Stimulated activated naive CD8-positive, alpha-beta T cell treated with anti-CD3 and anti-CD28 coated beads, Interleukin-15, amount 100 ng/mL, for 72 hours (primary cell): ENCODE data around the gene RFT1.
"Not testable (repeated sequence)": the region's sequence is repeated elsewhere in the genome, so short reads cannot be mapped to it uniquely, and the experiment has no call there.

Experiments
- ATAC-seq: fragments of 150-1000 bp; cut with Tn5 transposase; 2 replicates; pipeline ENCODE4 v1.10.0; 2021; ENCODE audit warnings: mild to moderate bottlenecking, moderate library complexity
- DNase-seq, 2 donors: peaks; one replicate each; pipeline ENCODE4 v3.0.0; 2021 to 2022
- H3K27ac Mint-ChIP-seq, 2 donors: one replicate each; pipeline ENCODE4 v1.8.0; 2022; ENCODE audit warnings: mild to moderate bottlenecking in 2 of 2, mixed read lengths in 2 of 2, moderate library complexity in 2 of 2
- H3K27me3 Mint-ChIP-seq: one replicate; pipeline ENCODE4 v1.8.0; 2022; ENCODE audit warnings: mixed read lengths
- H3K4me1 Mint-ChIP-seq: one replicate; pipeline ENCODE4 v1.8.0; 2022; ENCODE audit warnings: mild to moderate bottlenecking, mixed read lengths
- H3K4me3 Mint-ChIP-seq, 2 donors: one replicate each; pipeline ENCODE4 v1.8.0; 2022; ENCODE audit warnings: mild to moderate bottlenecking in 2 of 2, mixed read lengths in 2 of 2, moderate library complexity in 1 of 2
- H3K9me3 Mint-ChIP-seq, 2 donors: one replicate each; pipeline ENCODE4 v1.8.0; 2022; ENCODE audit warnings: mixed read lengths in 2 of 2

The RFT1 gene

GRCh38 chr3:53056442-53056841 lies 73.8 kb downstream of the RFT1 start:
- H3K4me3 Mint-ChIP-seq, result no peak overlapping the region
- no peaks in the 10 kb centered on the region for H3K4me1 Mint-ChIP-seq
- H3K27ac Mint-ChIP-seq, result no peak overlapping the region
- H3K27me3 Mint-ChIP-seq, result no peaks in the 10 kb centered on the region
- no peak for ATAC-seq
- no peak for DNase-seq
- H3K9me3 Mint-ChIP-seq, result no peaks in the 10 kb centered on the region

- H3K4me3 Mint-ChIP-seq, result not testable (repeated sequence)
Measured at GRCh38 chr3:53054233-53054632, 76.0 kb downstream of the RFT1 start.

DNA sequence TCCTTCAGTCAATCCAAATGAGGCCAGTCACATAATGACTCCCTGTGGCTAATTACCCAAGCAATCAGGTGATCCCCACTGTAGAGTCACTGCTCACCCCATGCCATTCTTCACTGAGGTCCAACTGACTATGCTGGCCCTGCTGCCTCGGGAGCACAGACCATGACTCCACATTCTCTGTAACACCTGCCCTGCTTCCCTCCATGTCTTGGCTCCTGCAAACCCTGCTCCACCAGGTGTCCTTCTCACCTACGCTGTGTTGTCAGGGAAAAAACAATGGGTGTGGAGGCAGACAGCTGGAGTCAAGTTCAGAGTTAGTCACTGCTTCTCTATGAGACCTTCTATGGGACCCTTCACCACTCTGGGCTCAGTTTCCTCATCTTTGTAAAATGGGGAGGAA lies 78.3 kb downstream of the RFT1 start:
- no peak for DNase-seq
- no peaks in the 10 kb centered on the region for H3K9me3 Mint-ChIP-seq
- no peak overlapping the region for H3K4me3 Mint-ChIP-seq
- peaks cover 7% of the 10 kb centered on the region for H3K4me1 Mint-ChIP-seq
- H3K27me3 Mint-ChIP-seq, result peaks cover 9% of the 10 kb centered on the region
- no peak overlapping the region for H3K27ac Mint-ChIP-seq
- no peak for ATAC-seq

More at GRCh38 chr3:53054233-53054632, 76.0 kb downstream of the RFT1 start:
- H3K27ac Mint-ChIP-seq, H3K27me3 Mint-ChIP-seq, H3K4me1 Mint-ChIP-seq, H3K9me3 Mint-ChIP-seq, DNase-seq, ATAC-seq: not testable (repeated sequence)

DNA sequence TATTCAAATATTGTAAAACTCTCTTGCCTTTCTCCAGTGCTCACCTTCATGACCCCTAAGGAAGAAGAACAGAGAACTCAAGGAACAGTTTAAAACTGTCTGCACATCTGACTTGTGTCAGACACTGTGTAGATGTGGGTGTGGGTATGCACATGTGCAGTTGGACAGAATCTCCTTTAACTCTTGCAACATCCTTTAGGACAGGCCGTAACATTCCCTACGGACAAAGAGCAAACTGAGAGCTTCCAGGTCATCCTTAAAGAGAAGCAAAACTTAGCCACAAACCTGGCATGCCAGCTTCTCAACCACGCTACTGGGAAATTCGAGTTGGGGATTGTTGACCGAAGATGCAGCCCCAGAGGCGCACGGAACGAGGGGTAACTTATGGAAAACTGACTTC lies 80.2 kb downstream of the RFT1 start:
- H3K27me3 Mint-ChIP-seq, result peaks cover 9% of the 10 kb centered on the region
- no peak overlapping the region for H3K27ac Mint-ChIP-seq
- peaks cover 14% of the 10 kb centered on the region for H3K4me1 Mint-ChIP-seq
- no peak for DNase-seq
- ATAC-seq, result no peak
- H3K4me3 Mint-ChIP-seq, result no peak overlapping the region
- no peaks in the 10 kb centered on the region for H3K9me3 Mint-ChIP-seq

DNA sequence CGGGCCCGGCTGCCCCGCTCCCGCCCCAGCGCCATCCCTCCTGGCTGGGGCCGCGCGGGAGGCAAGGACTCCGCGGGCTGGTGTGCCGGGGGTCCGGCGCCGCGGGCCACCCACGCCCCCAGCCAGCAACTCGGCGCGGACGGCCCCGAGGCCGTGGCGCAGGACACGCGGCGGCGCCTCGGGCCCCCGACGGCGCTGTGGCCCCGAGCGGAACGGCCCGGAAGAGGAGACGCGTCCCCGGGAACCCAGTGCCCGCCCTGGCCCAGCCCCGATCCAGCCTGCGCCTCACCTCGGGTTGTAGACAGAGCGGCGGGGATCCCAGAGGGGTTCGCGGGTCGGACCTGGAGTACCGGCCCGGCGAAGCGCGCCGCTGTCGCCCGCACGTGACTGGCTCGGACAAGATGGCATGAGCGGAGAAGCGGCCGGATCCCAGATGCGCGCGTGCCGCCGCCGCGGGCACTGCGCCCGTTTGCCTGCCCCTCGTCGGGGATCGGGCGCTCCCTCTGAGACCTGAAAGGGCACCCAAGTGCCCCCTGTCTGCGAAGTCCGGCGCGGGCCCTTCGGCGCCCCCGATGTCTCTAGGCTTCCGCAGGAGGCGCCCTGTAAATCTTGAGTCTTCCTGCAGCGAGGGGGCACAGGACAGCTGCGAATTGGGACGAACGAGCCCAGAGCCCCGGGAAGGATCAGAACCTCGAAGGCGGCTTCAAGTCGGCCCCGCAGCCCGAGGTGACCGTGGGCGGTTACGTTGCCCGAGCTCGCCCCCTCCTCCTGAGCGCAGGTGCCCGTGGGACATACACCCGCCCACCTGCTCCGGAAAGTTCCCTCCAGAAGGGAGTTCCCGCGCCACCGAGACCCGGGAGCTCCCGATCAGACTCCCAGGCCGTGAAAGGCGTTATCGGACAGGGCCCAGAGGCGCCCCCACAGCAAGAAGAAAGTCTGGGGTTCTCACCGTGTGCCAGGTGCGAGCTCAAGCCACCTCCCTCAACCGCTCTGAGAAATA lies 83.8 kb downstream of the RFT1 start:
- Mint-ChIP-seq H3K27me3 (peaks cover 9% of the 10 kb centered on the region), H3K9me3 (no peaks in the 10 kb centered on the region), H3K4me3 (peak overlapping the region; percentile 82 to 94), H3K4me1 (peaks cover 42% of the 10 kb centered on the region), H3K27ac (peak overlapping the region; percentile 83 to 91)
- peak; percentile 76 to 78 for DNase-seq
- ATAC-seq, result peak; percentile 79

- peak within 1 kb of the TSS; percentile 96 to 97 for H3K27ac Mint-ChIP-seq
- no peaks in the 10 kb centered on the region for H3K9me3 Mint-ChIP-seq
- H3K27me3 Mint-ChIP-seq, result peaks cover 9% of the 10 kb centered on the region
- DNase-seq (peak; percentile 65 to 74), ATAC-seq (peak; percentile 65)
- peak within 1 kb of the TSS; percentile 95 for H3K4me3 Mint-ChIP-seq
- H3K4me1 Mint-ChIP-seq, result peaks cover 48% of the 10 kb centered on the region
Measured at GRCh38 chr3:53045518-53046170, 84.6 kb downstream of the RFT1 start, which contains the start of gene SFMBT1. SFMBT1 (minus strand) TSS chr3:53046073; CDS start chr3:52969128, 76,945 bp downstream.

- Mint-ChIP-seq H3K27ac (peak overlapping the region; percentile 96 to 97), H3K9me3 (no peaks in the 10 kb centered on the region), H3K4me3 (peak overlapping the region; percentile 95), H3K27me3 (peaks cover 9% of the 10 kb centered on the region), H3K4me1 (peaks cover 56% of the 10 kb centered on the region)
- peak; percentile 53 for ATAC-seq
- peak; percentile 57 to 59 for DNase-seq
Measured at GRCh38 chr3:53044711-53045517, 85.3 kb downstream of the RFT1 start.

GRCh38 chr3:53044371-53044710 lies 85.9 kb downstream of the RFT1 start:
- Mint-ChIP-seq H3K27ac (peak overlapping the region; percentile 96 to 97), H3K4me1 (peaks cover 60% of the 10 kb centered on the region), H3K9me3 (no peaks in the 10 kb centered on the region), H3K4me3 (peak overlapping the region; percentile 95), H3K27me3 (peaks cover 9% of the 10 kb centered on the region)
- ATAC-seq, result no peak
- no peak for DNase-seq

GRCh38 chr3:53043738-53044137 lies 86.5 kb downstream of the RFT1 start:
- Mint-ChIP-seq H3K4me3 (peak overlapping the region; percentile 95), H3K4me1 (peaks cover 66% of the 10 kb centered on the region), H3K27me3 (peaks cover 9% of the 10 kb centered on the region), H3K9me3 (no peaks in the 10 kb centered on the region), H3K27ac (peak overlapping the region in 1 of 2 donors; percentile 96)
- DNase-seq (no peak), ATAC-seq (no peak)

GRCh38 chr3:53042651-53043050 lies 87.6 kb downstream of the RFT1 start:
- H3K27ac Mint-ChIP-seq, result no peak overlapping the region
- H3K9me3 Mint-ChIP-seq, result no peaks in the 10 kb centered on the region
- ATAC-seq (no peak), DNase-seq (no peak)
- H3K27me3 Mint-ChIP-seq, result peaks cover 5% of the 10 kb centered on the region
- H3K4me1 Mint-ChIP-seq, result peaks cover 76% of the 10 kb centered on the region
- peak overlapping the region in 1 of 2 donors; percentile 95 for H3K4me3 Mint-ChIP-seq

DNA sequence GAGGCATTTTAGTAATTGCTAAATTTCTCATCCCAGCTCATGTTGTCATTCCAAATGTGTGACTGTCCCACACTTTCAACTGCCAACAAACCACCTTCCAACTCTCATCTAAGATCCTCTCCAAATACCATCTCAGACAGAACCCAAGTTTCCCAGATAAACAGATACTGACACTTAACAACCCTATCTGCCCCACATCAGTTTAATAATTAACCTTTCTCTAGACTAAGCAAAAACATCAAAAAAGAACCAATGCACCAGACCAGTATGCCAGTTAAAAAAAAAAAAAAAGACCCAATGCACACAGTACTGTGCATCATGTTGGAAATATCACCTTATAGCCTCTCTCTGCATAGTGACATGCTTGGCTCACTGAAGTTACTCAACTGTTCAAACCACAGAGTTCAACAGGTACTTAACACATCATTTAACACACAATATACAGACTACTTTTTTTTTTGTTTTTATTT lies 89.8 kb downstream of the RFT1 start:
- Mint-ChIP-seq H3K9me3 (no peaks in the 10 kb centered on the region), H3K4me1 (peaks cover 81% of the 10 kb centered on the region), H3K27me3 (no peaks in the 10 kb centered on the region), H3K4me3 (no peak overlapping the region), H3K27ac (no peak overlapping the region)
- peak; percentile 46 for ATAC-seq
- DNase-seq, result no peak

DNA sequence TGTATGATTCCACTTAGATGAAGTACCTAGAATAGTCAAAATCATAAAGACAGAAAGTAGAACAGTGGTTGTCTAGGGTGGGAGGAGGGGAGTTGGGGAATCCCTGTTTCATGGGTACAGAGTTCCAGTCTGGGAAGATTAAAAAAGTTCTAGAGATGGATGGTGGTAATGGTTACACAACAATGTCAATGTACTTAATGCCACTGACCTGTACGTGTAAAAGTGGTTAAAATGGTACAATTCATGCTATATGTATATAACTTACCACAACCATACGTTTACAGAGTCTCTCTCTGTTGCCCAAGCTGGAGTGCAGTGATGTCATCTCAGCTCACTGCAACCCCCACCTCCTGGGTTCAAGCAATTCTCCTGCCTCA lies 90.9 kb downstream of the RFT1 start:
- DNase-seq, result no peak
- no peaks in the 10 kb centered on the region for H3K9me3 Mint-ChIP-seq
- H3K4me3 Mint-ChIP-seq, result no peak overlapping the region
- peaks cover 82% of the 10 kb centered on the region for H3K4me1 Mint-ChIP-seq
- ATAC-seq, result no peak
- H3K27ac Mint-ChIP-seq, result no peak overlapping the region
- no peaks in the 10 kb centered on the region for H3K27me3 Mint-ChIP-seq

- H3K9me3 Mint-ChIP-seq, result no peaks in the 10 kb centered on the region
Measured at GRCh38 chr3:53038679-53039375, 91.4 kb downstream of the RFT1 start.

More at GRCh38 chr3:53038679-53039375, 91.4 kb downstream of the RFT1 start:
- Mint-ChIP-seq H3K27ac (peak overlapping the region in 1 of 2 donors; percentile 44), H3K27me3 (no peaks in the 10 kb centered on the region), H3K4me1 (peaks cover 77% of the 10 kb centered on the region), H3K4me3 (peak overlapping the region in 1 of 2 donors; percentile 42)
- ATAC-seq, result peak; percentile 61
- DNase-seq, result no peak
